ENCODE data around the gene AJAP1. TPM values are rescaled to one million over a fixed set of nuclear protein-coding genes. Genes with fewer than 3 reads are reported as not detected.

Gene AJAP1
- total RNA-seq, 1 experiment from 2014 or later = not detected

DNA sequence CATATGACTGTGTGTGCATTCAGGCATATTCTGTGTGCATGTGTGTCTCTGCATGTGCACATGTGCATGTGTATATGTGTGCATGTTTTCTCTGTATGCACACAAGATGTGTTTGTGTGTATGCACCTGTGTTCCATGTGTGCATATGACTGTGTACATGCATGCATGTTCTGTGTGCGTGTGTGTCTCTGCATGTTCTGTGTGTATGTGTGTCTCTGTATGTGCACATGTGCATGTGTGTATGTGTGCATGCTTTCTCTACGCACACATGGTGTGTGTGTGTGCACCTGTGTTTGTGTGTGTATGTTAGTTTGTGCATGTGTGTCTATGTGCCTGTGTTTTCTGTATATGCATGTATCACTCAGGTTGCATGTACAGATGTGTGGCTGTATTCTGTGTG lies 42.3 kb downstream of the AJAP1 start:
- Histone ChIP-seq H3K79me2 (ENCODE audit: insufficient read depth, low read length) (no peaks in the 10 kb centered on the region), H3K9ac (ENCODE audit: low read length) (no peak overlapping the region), H4K20me1 (ENCODE audit: insufficient read depth) (no peaks in the 10 kb centered on the region), H3K9me2 (ENCODE audit: insufficient read depth) (no peaks in the 10 kb centered on the region), H3K4me2 (ENCODE audit: low read length) (no peak overlapping the region), H2AFZ (ENCODE audit: low read depth, low read length, poor library complexity, severe bottlenecking) (no peak overlapping the region), H3K27ac (ENCODE audit: low read depth, low read length) (no peak overlapping the region), H3K36me3 (ENCODE audit: control insufficient read depth in 1 of 2, insufficient read depth in 2 of 2, low read length in 2 of 2) (no peaks in the 10 kb centered on the region), H3K27me3 (ENCODE audit: insufficient read depth, low read length) (no peaks in the 10 kb centered on the region), H3K4me1 (ENCODE audit: control insufficient read depth in 1 of 2, insufficient read depth in 2 of 2, low read length in 2 of 2) (no peaks in the 10 kb centered on the region), H3K9me3 (ENCODE audit: control insufficient read depth in 1 of 2, insufficient read depth in 1 of 2, low read depth in 1 of 2, low read length in 2 of 2) (no peaks in the 10 kb centered on the region; a peak in 1 of 4 replicates), H3K4me3 (replicated peaks in 1 of 2; ENCODE audit: low read depth in 1 of 2, low read length in 2 of 2) (no peak overlapping the region)
- DNase-seq (ENCODE audit: low read depth, low spot score) (no peak), ATAC-seq (no peak)
- POLR2A ChIA-PET = no interaction called here
- BruUV-seq (replicated peaks) = no TSS peak
- CTCF ChIA-PET = no interaction called here
- RAD21 ChIA-PET (ENCODE audit: low non-redundant PET in 1 of 2, low total read pairs in 2 of 2, uncharacterized antibody in 2 of 2, unreplicated experiment in 2 of 2) = no interaction called here
- no peak for TF ChIP-seq YY1 (IDR thresholded peaks at IDR 0.05; ENCODE audit: extremely low read depth, insufficient replicate concordance, low read depth, low read length)
- no peak for TF ChIP-seq SP1 (IDR thresholded peaks at IDR 0.05; ENCODE audit: low read depth)
- TF ChIP-seq RAD21 (IDR thresholded peaks at IDR 0.05; ENCODE audit: low read depth) = no peak
- no peak for TF ChIP-seq EGR1 (IDR thresholded peaks at IDR 0.05; ENCODE audit: low read depth)
- no peak for TF ChIP-seq MAX (IDR thresholded peaks at IDR 0.05)
- no peak for TF ChIP-seq EZH2phosphoT487 (IDR thresholded peaks at IDR 0.05; ENCODE audit: borderline replicate concordance)
- TF ChIP-seq ZBTB33 (IDR thresholded peaks at IDR 0.05; ENCODE audit: extremely low read depth, insufficient replicate concordance, low read length) = no peak
- no peak for TF ChIP-seq ZNF274 (IDR thresholded peaks at IDR 0.05; ENCODE audit: low read depth, low read length)
- no peak for TF ChIP-seq FOSL1 (IDR thresholded peaks at IDR 0.05; ENCODE audit: low read depth)
- TF ChIP-seq POLR2AphosphoS5 (IDR thresholded peaks at IDR 0.05; ENCODE audit: low read depth, low read length) = no peak
- TF ChIP-seq ZFX (IDR thresholded peaks at IDR 0.05) = no peak
- TF ChIP-seq ATF3 (IDR thresholded peaks at IDR 0.05) = no peak
- TF ChIP-seq, protein P1, sequence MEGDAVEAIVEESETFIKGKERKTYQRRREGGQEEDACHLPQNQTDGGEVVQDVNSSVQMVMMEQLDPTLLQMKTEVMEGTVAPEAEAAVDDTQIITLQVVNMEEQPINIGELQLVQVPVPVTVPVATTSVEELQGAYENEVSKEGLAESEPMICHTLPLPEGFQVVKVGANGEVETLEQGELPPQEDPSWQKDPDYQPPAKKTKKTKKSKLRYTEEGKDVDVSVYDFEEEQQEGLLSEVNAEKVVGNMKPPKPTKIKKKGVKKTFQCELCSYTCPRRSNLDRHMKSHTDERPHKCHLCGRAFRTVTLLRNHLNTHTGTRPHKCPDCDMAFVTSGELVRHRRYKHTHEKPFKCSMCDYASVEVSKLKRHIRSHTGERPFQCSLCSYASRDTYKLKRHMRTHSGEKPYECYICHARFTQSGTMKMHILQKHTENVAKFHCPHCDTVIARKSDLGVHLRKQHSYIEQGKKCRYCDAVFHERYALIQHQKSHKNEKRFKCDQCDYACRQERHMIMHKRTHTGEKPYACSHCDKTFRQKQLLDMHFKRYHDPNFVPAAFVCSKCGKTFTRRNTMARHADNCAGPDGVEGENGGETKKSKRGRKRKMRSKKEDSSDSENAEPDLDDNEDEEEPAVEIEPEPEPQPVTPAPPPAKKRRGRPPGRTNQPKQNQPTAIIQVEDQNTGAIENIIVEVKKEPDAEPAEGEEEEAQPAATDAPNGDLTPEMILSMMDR (IDR thresholded peaks at IDR 0.05 in 2 of 3, conservative IDR thresholded peaks at IDR 0.05 in 1 of 3; ENCODE audit: borderline replicate concordance in 1 of 3, insufficient read depth in 1 of 3, low read depth in 2 of 3, low read length in 2 of 3) = no peak
- TF ChIP-seq SIN3A (IDR thresholded peaks at IDR 0.05; ENCODE audit: low read depth) = no peak
- intact Hi-C loops (cut with micrococcal nuclease) = no loop called here

Data from HCT116 (cell line).